A673 (cell line): ENCODE measurements around the gene VMO1. TPM values are rescaled to one million over a fixed set of nuclear protein-coding genes. Genes with fewer than 3 reads are reported as not detected.

Experiments
- BruUV-seq: library from RNA; stranded (reverse); fragments of 400-500 nt; replicated peaks from 2 replicates; lab custom pipeline; 2021; lab: Mats Ljungman, UMichigan
- CTCF ChIA-PET: fragments of 300-600 bp; sonication (Branson Sonifier 250); formaldehyde crosslinking; loops from one replicate; lab custom pipeline; 2022; ENCODE audit warnings: antibody characterized with exemption; lab: Charles Lee
- POLR2A ChIA-PET: fragments of 300-600 bp; sonication (Branson Sonifier 250); formaldehyde crosslinking; loops from one replicate; lab custom pipeline; 2022; ENCODE audit warnings: antibody characterized with exemption; ENCODE audit not compliant: low non-redundant PET; lab: Charles Lee
- DNase-seq: peaks from one replicate; pipeline ENCODE4 v3.0.0-alpha.2; 2015; ENCODE audit warnings: low spot score
- H3K27ac ChIP-seq: fragments of 200-600 bp; sonication (generic); 2 replicates; pipeline ENCODE4 v1.5.1; 2016; ENCODE audit warnings: mixed run types, low read depth, mild to moderate bottlenecking, mixed read lengths, antibody characterized with exemption, low read length; ENCODE audit not compliant: poor library complexity, severe bottlenecking
- H3K27me3 ChIP-seq: fragments of 200-600 bp; sonication (generic); replicated peaks from 2 replicates; pipeline ENCODE4 v1.6.1; 2017; ENCODE audit warnings: mixed run types, low read depth, mild to moderate bottlenecking, mixed read lengths, antibody characterized with exemption, low read length; ENCODE audit not compliant: insufficient read depth, poor library complexity
- H3K36me3 ChIP-seq: fragments of 200-600 bp; sonication (generic); 2 replicates; pipeline ENCODE4 v1.6.1; 2016; ENCODE audit warnings: mixed run types, mild to moderate bottlenecking, mixed read lengths, antibody characterized with exemption, low read length; ENCODE audit not compliant: insufficient read depth, poor library complexity, severe bottlenecking
- H3K4me1 ChIP-seq: fragments of 200-600 bp; sonication (generic); 2 replicates; pipeline ENCODE4 v1.6.1; 2017; ENCODE audit warnings: mixed run types, mild to moderate bottlenecking, mixed read lengths, antibody characterized with exemption, low read length; ENCODE audit not compliant: insufficient read depth, poor library complexity, severe bottlenecking
- H3K4me3 ChIP-seq: fragments of 200-600 bp; sonication (generic); 2 replicates; pipeline ENCODE4 v1.5.1; 2016; ENCODE audit warnings: low read depth, mixed run types, mild to moderate bottlenecking, mixed read lengths, low read length; ENCODE audit not compliant: poor library complexity, severe bottlenecking
- H3K9me3 ChIP-seq: fragments of 200-600 bp; sonication (generic); 2 replicates; pipeline ENCODE4 v1.6.1; 2016; ENCODE audit warnings: mixed run types, low read depth, mild to moderate bottlenecking, mixed read lengths, antibody characterized with exemption, low read length; ENCODE audit not compliant: poor library complexity, severe bottlenecking
- CTCF ChIP-seq: fragments of 300-800, 200-600 bp; sonication (generic); conservative IDR thresholded peaks from 2 replicates; pipeline ENCODE4 v1.5.1; 2017; ENCODE audit warnings: low read depth, mild to moderate bottlenecking, antibody characterized with exemption, low read length, moderate library complexity, mixed read lengths
- EZH2 ChIP-seq: fragments of 200-600 bp; sonication (generic); IDR thresholded peaks from 2 replicates; pipeline ENCODE4 v1.6.1; 2017; ENCODE audit warnings: borderline replicate concordance, low read depth, mild to moderate bottlenecking, mixed read lengths, antibody characterized with exemption, low read length; ENCODE audit not compliant: poor library complexity, severe bottlenecking
- intact Hi-C: fragments of 100-400 bp; cut with micrococcal nuclease; formaldehyde crosslinking; loops from one replicate; pipeline ENCODE4 v1.10.0; 2022; ENCODE audit not compliant: unreplicated experiment
- total RNA-seq: library from RNA; stranded (reverse); gene quantifications from 2 replicates; pipeline ENCODE4 v1.2.3, GENCODE V29; 2021

The VMO1 gene
- total RNA-seq, 1 experiment from 2014 or later = 28.6 TPM

GRCh38 chr17:4766723-4767122 lies 19.4 kb downstream of the VMO1 start:
- intact Hi-C loops = no loop called here
- POLR2A ChIA-PET = no interaction called here
- no peak for TF ChIP-seq CTCF
- no peak for TF ChIP-seq EZH2
- Histone ChIP-seq H3K4me1 (no peaks in the 10 kb centered on the region), H3K27me3 (no peaks in the 10 kb centered on the region), H3K9me3 (no peaks in the 10 kb centered on the region), H3K4me3 (no peak overlapping the region), H3K36me3 (no peaks in the 10 kb centered on the region), H3K27ac (no peak overlapping the region)
- BruUV-seq = no TSS peak
- no peak for DNase-seq
- CTCF ChIA-PET = no interaction called here

- TF ChIP-seq EZH2 (no peak), CTCF (no peak)
- H3K4me1 ChIP-seq = no peaks in the 10 kb centered on the region
- intact Hi-C loops = no loop called here
- no TSS peak for BruUV-seq
- no peaks in the 10 kb centered on the region for H3K9me3 ChIP-seq
- no peaks in the 10 kb centered on the region for H3K27me3 ChIP-seq
- DNase-seq = no peak
- CTCF ChIA-PET = no interaction called here
- POLR2A ChIA-PET = no interaction called here
- no peak overlapping the region for H3K27ac ChIP-seq
- H3K36me3 ChIP-seq = no peaks in the 10 kb centered on the region
- H3K4me3 ChIP-seq = no peak overlapping the region
Observed at GRCh38 chr17:4766201-4766600, 20.0 kb downstream of the VMO1 start.

GRCh38 chr17:4764595-4764994 lies 21.6 kb downstream of the VMO1 start:
- POLR2A ChIA-PET = no interaction called here
- CTCF ChIA-PET = no interaction called here
- H3K9me3 ChIP-seq = no peaks in the 10 kb centered on the region
- H3K27me3 ChIP-seq = no peaks in the 10 kb centered on the region
- TF ChIP-seq EZH2 = no peak
- no peak for TF ChIP-seq CTCF
- H3K36me3 ChIP-seq = no peaks in the 10 kb centered on the region
- no peak overlapping the region for H3K27ac ChIP-seq
- DNase-seq = no peak
- no TSS peak for BruUV-seq
- intact Hi-C loops = no loop called here
- H3K4me3 ChIP-seq = no peak overlapping the region
- H3K4me1 ChIP-seq = no peaks in the 10 kb centered on the region
